Activated naive CD4-positive, alpha-beta T cell treated with anti-CD3 and anti-CD28 coated beads, Interleukin-2, amount 10 ng/mL, durations not matched to agents 7 days and 5 days (primary cell): ENCODE results near the gene C2orf15.

Experiments used
- CTCF ChIA-PET: fragments of 350-600 bp; sonication (Branson Sonifier 250); formaldehyde crosslinking; loops from one replicate; lab custom pipeline; 2021; ENCODE audit warnings: antibody characterized with exemption; lab: Charles Lee
- DNase-seq: peaks from one replicate; pipeline ENCODE4 v3.0.0-alpha.2; 2020
- H3K27ac Mint-ChIP-seq: one replicate; pipeline ENCODE4 v1.8.0; 2021; ENCODE audit warnings: mild to moderate bottlenecking, moderate library complexity, mixed read lengths
- H3K27me3 Mint-ChIP-seq: one replicate; pipeline ENCODE4 v1.8.0; 2021; ENCODE audit warnings: mild to moderate bottlenecking, mixed read lengths
- H3K36me3 Mint-ChIP-seq: one replicate; pipeline ENCODE4 v1.8.0; 2021; ENCODE audit warnings: mixed read lengths
- H3K4me1 Mint-ChIP-seq: one replicate; pipeline ENCODE4 v1.8.0; 2021; ENCODE audit warnings: mixed read lengths
- H3K4me3 Mint-ChIP-seq: one replicate; pipeline ENCODE4 v1.8.0; 2021; ENCODE audit warnings: mild to moderate bottlenecking, moderate library complexity, mixed read lengths
- H3K9me3 Mint-ChIP-seq: one replicate; pipeline ENCODE4 v1.8.0; 2021; ENCODE audit warnings: mixed read lengths

C2orf15 gene

DNA sequence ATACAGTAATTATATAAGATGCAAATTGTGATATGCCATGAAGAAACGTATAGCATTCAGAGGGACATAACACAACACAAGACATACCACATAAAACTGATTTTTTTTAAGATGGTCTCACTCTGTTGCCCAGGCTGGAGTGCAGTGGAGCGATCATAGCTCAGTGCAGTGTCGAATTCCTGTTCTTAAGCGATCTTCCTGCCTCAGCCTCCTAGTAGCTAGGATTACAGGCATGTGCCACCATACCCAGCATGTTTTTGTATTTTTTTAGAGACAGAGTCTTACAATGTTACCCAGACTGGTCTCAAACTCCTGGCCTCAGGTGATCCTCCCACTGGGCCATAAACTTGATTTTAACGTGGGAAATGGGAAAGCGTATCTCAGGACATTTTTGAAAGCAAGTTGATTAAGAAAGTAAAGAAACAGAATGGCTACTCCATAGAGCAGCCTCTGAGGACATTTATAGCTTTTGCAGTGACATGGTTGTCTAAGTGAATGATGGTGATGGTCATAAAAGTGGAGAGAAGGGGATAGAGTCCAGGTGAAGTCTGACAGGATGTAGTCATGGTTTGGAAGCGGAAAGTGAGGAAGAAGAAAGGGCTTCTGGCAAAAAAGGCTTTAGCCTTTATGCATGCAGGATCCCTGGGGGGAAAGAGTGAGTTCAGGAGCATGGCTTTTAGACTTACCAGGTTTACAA lies 10.8 kb downstream of the C2orf15 start:
- DNase-seq, result no peak
- Mint-ChIP-seq H3K27ac (no peak overlapping the region), H3K36me3 (peaks cover 7% of the 10 kb centered on the region), H3K9me3 (no peaks in the 10 kb centered on the region), H3K4me3 (no peak overlapping the region), H3K4me1 (peaks cover 24% of the 10 kb centered on the region), H3K27me3 (no peaks in the 10 kb centered on the region)
- CTCF ChIA-PET, result no interaction called here

DNA sequence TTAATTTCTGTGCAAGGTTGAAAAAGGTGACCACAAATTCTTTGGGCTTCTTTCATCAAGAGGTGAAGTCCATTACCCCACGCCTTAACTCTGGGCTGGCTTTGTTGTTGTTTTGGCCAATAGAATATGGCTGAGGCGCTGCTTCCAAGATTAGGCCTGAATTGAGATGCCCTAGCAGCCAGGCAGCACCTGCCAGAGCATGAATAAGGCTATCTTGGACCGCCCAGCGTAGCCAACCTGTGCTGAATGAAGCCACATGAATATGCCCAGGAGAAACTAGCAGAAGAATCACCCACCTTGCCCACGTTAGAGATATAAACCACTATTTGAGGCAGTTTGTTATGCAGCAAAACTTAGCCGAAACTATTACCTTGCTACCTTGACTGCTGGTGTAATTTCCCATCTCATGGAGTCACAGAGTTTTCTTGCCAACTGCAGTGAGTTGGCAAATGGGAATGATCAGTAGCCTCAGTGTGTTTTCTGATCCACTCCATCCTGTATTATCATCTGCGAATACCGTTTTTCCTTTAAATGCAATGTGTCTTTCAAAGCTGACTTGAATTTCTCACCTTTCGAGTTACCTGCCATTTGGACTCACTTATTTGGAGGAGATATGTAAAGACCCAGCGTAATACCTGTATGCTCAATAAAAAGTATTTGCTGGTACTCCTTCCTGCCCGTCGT lies 12.6 kb downstream of the C2orf15 start:
- CTCF ChIA-PET, result no interaction called here
- H3K4me3 Mint-ChIP-seq, result no peak overlapping the region
- no peaks in the 10 kb centered on the region for H3K9me3 Mint-ChIP-seq
- no peaks in the 10 kb centered on the region for H3K27me3 Mint-ChIP-seq
- peak overlapping the region; percentile 88 for H3K27ac Mint-ChIP-seq
- peaks cover 12% of the 10 kb centered on the region for H3K36me3 Mint-ChIP-seq
- DNase-seq, result peak; percentile 24
- H3K4me1 Mint-ChIP-seq, result peaks cover 27% of the 10 kb centered on the region

DNA sequence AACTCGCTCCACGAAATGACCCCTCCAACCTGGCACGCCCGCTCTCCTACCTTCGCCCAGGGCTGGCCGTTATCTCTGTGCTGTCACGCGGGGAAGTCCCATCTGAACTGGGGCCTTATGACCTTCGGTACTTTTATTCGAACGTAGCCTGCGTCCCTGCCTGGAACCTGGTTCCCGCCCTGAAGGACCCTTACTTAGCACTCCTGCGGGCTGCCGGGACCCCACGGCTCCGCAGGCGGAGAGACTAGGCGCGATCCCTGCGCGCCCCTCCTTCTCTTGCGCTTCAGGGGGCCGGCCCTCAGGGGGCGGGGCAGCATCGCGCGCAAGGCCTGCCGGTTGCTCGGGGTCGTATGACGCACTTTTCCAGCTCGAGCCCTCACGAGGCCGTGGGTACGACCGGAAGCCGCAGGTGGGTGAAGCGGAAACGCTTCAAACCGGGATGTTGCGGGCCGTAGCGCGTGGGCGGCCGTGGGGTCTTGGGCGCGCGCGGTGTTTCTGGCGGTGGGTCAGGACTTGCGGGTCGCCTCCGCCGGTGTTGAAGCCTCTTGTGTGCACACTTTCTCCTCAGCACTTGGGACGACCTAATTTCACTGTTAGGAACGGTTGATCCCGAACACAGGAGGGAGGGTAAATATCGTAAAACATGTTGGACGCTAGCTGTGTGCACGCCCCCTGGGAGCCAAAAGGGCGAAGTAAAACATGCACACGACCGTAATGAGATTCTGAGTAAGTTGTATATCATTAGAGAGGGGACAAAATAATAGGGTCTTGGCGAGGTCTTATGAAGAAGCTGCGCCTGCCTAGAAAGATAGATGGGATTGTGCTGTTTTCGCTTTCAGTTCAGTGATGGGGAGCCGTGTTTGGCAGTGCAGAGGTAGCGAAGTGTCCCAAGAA lies 13.4 kb downstream of the C2orf15 start, which contains the start of the genes LIPT1 and TSGA10:
TSS of gene LIPT1 (plus strand) at position 325 of the 894 bp plus-strand sequence. CDS start 6,991 bp downstream, outside the sequence.
TSS of gene TSGA10 (minus strand) at position 300 of the 894 bp plus-strand sequence. CDS start 45,503 bp downstream, outside the sequence.
- Mint-ChIP-seq H3K4me1 (peaks cover 27% of the 10 kb centered on the region), H3K4me3 (no peak within 1 kb of the TSS)
- CTCF ChIA-PET, result interaction anchor here (0.7 to 1.0 kb wide), 2 partner anchors 26 to 181 kb away, joined by 3 read pairs; partner anchors contain the start of genes MITD1, MRPL30 and TXNDC9

DNA sequence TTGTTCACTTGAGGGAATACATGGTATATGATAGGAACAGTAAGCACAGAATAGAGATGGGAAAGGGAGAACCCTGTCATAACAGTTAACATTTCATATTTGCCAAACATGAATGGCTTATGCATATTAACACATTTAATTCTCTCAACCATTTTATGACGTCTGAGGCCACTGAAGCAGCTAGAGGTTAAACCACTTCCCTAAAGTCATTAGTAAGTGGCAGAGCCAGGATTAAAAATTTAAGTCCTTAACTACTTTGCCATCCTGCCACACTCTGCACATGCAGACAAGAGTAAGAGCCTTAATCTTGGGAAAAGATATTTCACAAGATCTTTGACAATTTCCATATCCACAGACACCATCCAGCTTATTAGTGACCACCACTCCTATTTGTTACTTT lies 15.4 kb downstream of the C2orf15 start:
- DNase-seq, result no peak
- CTCF ChIA-PET, result interaction anchor here (0.8 to 2.9 kb wide), 2 partner anchors 24 to 170 kb away, joined by 3 to 16 read pairs; partner anchors contain the start of genes MITD1 and MRPL30
- Mint-ChIP-seq H3K9me3 (no peaks in the 10 kb centered on the region), H3K36me3 (peaks cover 18% of the 10 kb centered on the region), H3K4me1 (peaks cover 23% of the 10 kb centered on the region), H3K27me3 (no peaks in the 10 kb centered on the region), H3K4me3 (no peak overlapping the region), H3K27ac (no peak overlapping the region)

More for the DNA sequence above, 13.4 kb downstream of the C2orf15 start, which contains the start of the genes LIPT1 and TSGA10:
- Mint-ChIP-seq H3K36me3 (peaks cover 18% of the 10 kb centered on the region), H3K9me3 (no peaks in the 10 kb centered on the region), H3K27me3 (no peaks in the 10 kb centered on the region), H3K27ac (peak within 1 kb of the TSS; percentile 88)
- peak; percentile 94 for DNase-seq

DNA sequence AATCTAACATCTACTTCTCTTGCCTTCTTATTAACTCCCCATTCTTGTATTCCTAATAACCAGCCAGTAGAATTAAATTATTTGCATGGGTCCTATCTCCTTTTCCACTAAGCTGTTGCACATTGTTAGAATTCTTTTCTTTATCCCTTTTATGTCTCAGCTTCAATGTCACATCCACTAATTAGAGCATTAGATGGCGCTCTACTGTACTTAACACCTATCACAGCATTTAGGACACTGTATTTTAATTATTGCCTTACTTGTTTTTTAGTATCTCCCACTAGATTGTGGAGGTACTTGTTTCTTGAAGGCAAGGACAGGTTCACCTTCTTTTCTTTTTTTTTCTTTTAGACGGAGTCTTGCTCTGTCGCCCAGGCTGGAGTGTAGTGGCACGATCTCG lies 17.1 kb downstream of the C2orf15 start:
- CTCF ChIA-PET, result interaction anchor here (0.8 to 2.9 kb wide), 5 partner anchors 9 to 22 kb away, joined by 3 to 16 read pairs (median 5); partner anchors contain the start of genes MITD1 and MRPL30
- Mint-ChIP-seq H3K27ac (no peak overlapping the region), H3K9me3 (no peaks in the 10 kb centered on the region), H3K36me3 (peaks cover 26% of the 10 kb centered on the region), H3K27me3 (no peaks in the 10 kb centered on the region), H3K4me1 (peaks cover 23% of the 10 kb centered on the region), H3K4me3 (no peak overlapping the region)
- DNase-seq, result no peak

DNA sequence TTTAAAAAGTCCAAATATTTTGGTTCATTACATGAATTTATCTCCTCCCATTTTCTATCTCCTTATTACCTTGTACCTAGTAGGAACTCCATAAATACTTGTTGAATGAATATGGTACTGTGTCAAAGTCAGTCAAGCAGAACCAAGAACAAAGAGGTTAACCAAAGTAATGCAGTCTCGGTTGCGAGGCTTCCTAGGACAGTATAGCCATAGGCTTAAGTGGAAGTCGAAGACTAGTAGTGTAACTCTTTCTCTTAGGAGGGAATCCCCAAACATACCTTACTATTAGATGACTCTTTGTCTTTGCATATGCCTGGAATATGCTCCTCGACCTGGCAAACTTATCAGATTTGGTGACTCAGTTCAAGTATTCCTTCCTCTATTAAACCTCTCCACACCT lies 18.1 kb downstream of the C2orf15 start:
- H3K4me3 Mint-ChIP-seq, result no peak overlapping the region
- peaks cover 32% of the 10 kb centered on the region for H3K36me3 Mint-ChIP-seq
- no peaks in the 10 kb centered on the region for H3K27me3 Mint-ChIP-seq
- DNase-seq, result no peak
- no peaks in the 10 kb centered on the region for H3K9me3 Mint-ChIP-seq
- no peak overlapping the region for H3K27ac Mint-ChIP-seq
- peaks cover 23% of the 10 kb centered on the region for H3K4me1 Mint-ChIP-seq
- CTCF ChIA-PET, result interaction anchor here (1.5 kb wide), 1 partner anchor 8 kb away, joined by 8 read pairs; no protein-coding TSS in a partner anchor

DNA sequence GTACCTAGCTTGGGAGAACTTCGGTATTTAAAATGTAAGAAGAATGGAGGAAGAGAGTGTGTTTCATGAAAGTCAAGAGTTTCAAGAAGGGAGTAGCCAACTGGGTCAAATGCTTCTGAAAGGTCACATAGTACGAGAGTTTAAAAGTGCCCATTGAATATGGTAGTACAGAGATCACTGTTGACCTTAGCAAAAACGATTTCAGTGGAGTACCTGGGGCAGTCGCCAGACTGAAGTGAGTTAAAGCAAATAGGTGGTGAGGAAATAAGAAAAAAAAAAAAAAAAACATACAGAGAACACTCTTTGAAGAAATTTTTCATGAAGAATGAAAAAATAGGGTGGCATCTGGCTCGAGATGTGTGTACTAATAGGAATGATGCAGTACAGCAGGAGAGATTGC lies 24.7 kb downstream of the C2orf15 start:
- H3K27ac Mint-ChIP-seq, result peak overlapping the region; percentile 13
- H3K27me3 Mint-ChIP-seq, result no peaks in the 10 kb centered on the region
- H3K9me3 Mint-ChIP-seq, result no peaks in the 10 kb centered on the region
- no peak overlapping the region for H3K4me3 Mint-ChIP-seq
- CTCF ChIA-PET, result interaction anchor here (0.6 kb wide), 1 partner anchor 279 kb away, joined by 3 read pairs; no protein-coding TSS in a partner anchor
- no peak for DNase-seq
- peaks cover 2% of the 10 kb centered on the region for H3K4me1 Mint-ChIP-seq
- peaks cover 52% of the 10 kb centered on the region for H3K36me3 Mint-ChIP-seq

DNA sequence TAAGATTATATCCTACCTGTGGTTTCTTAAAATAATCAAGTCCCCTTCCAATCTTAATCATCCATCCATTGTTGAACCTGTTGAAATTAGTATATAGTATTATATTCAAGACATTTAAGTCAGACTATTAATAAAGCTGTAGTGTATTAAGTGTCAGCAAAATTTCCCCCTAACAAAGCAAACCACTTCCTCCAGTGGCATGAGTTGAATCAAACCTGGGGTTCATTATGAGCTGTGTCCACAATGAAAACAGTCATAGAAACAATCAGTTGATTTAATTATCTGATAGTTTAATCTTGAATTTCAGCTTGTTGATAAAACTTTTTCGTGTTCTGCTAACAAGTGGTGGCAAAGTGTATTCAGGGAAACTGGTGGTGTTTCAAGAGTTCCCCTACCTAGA lies 28.0 kb downstream of the C2orf15 start:
- Mint-ChIP-seq H3K36me3 (peaks cover 48% of the 10 kb centered on the region), H3K9me3 (no peaks in the 10 kb centered on the region), H3K4me3 (no peak overlapping the region), H3K4me1 (peaks cover 5% of the 10 kb centered on the region), H3K27ac (no peak overlapping the region), H3K27me3 (no peaks in the 10 kb centered on the region)
- no peak for DNase-seq
- CTCF ChIA-PET, result no interaction called here

DNA sequence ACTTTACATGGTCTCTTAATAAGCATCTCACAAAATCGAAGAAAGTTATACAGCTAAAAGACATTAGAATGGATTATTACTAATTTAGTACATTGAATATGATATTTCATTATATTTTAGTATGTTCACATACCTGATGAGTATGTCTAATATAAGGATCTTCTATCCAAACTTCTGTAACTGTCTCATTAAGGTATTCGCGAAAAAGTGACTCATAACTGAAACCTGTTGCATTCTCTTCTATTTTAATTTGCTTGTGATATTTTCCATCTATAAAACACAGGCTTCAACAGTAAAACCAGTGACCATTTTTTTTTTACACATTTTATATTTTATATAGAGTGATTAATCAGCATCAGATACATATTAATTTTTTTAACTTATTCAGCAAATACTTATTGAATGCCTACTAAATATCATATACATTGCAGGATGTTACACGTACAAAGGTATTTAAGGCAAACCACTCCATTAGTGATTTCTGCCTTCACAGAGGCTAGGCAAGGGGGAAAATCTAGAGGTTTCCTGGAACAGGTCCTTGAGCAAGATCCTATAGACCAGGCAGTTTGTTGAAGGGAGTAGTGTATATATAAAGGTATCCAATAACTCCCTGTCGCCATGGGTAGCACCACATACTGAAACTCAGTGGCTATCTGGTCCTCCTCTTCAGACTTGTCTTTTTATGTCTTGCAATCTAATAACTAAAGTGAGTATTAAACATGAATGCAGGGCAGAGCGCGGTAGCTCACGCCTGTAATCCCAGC lies 30.1 kb downstream of the C2orf15 start:
- peaks cover 35% of the 10 kb centered on the region for H3K36me3 Mint-ChIP-seq
- no peaks in the 10 kb centered on the region for H3K27me3 Mint-ChIP-seq
- no peak overlapping the region for H3K4me3 Mint-ChIP-seq
- peaks cover 14% of the 10 kb centered on the region for H3K4me1 Mint-ChIP-seq
- no peak for DNase-seq
- no peaks in the 10 kb centered on the region for H3K9me3 Mint-ChIP-seq
- H3K27ac Mint-ChIP-seq, result no peak overlapping the region
- CTCF ChIA-PET, result no interaction called here

DNA sequence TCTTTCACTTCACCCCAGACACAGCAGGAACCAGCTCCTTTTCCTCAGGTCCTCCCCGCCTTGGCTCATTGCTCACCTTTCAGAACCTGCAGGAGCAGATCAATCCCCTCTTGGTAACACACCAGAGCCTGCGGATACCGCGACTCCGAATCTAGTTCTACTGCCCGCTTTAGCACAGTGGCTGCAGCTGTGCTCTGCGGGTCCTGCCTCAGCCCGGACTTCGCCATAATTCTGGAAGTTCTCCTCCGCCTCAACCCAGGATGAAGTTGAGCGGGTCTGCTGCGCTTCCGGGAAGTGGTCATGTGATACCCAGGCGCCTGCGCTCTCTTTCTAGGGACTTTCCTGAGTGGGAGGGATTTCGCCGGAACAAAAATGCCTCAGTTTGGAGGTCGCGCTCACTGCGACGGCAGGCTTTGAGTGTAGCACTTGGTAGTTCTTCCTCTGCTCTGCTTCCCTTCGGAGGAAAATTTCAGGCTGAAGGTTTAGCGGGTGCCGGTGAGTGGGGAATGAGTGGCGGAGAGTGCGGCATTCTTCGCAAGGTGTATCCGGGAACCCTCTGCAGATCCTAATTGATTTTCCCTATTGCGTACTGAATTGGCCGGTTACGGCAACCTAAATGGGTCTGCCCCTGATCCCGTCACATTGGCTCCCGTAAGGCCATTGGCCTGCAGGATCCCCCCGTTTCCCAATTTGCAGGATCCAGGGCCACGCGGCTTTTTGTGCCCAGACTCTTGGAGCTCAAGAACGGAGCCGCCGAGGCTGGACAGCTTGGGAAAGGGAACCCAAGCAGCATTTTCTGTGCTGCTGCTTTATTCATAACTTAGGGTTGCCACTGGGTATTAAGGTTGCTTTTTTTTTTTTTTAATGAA lies 39.5 kb downstream of the C2orf15 start, which contains the start of the genes MITD1 and MRPL30:
TSS of gene MITD1 (minus strand) at position 304 of the 869 bp plus-strand sequence. CDS start at position 227, 77 bp downstream.
TSS of gene MRPL30 (plus strand) at position 430 of the 869 bp plus-strand sequence. CDS start 5,020 bp downstream, outside the sequence.
- Mint-ChIP-seq H3K36me3 (peaks cover 17% of the 10 kb centered on the region), H3K27me3 (no peaks in the 10 kb centered on the region), H3K27ac (peak within 1 kb of the TSS; percentile 95), H3K4me1 (peaks cover 53% of the 10 kb centered on the region), H3K9me3 (no peaks in the 10 kb centered on the region), H3K4me3 (peak within 1 kb of the TSS; percentile 97)
- CTCF ChIA-PET, result interaction anchor here (0.6 to 2.8 kb wide), 8 partner anchors 13 to 156 kb away, joined by 3 to 16 read pairs (median 3); partner anchors contain the start of genes EIF5B and TXNDC9
- peak; percentile 93 for DNase-seq

DNA sequence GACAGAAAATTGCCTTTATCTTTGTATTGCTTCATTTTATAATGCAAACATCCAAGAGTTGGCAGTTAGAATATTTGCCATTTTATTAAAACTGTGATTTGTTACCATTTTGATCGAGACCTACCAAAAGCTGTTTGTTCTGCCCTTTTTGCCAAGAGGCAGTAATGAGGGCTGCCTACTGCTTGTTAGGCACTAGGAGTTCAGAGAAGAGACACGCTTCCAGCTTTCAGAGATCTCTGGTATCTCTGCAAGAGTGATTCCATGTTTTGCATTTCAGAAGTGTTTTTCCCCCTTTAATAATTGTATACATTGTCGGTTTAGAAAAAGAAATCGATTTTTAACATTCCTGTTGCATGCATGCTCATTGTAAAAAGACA lies 40.1 kb downstream of the C2orf15 start:
- H3K27me3 Mint-ChIP-seq, result no peaks in the 10 kb centered on the region
- H3K36me3 Mint-ChIP-seq, result peaks cover 15% of the 10 kb centered on the region
- peak overlapping the region; percentile 95 for H3K27ac Mint-ChIP-seq
- no peaks in the 10 kb centered on the region for H3K9me3 Mint-ChIP-seq
- peaks cover 51% of the 10 kb centered on the region for H3K4me1 Mint-ChIP-seq
- H3K4me3 Mint-ChIP-seq, result peak overlapping the region; percentile 97
- CTCF ChIA-PET, result interaction anchor here (0.6 to 2.8 kb wide), 3 partner anchors 15 to 96 kb away, joined by 3 to 16 read pairs (median 6); no protein-coding TSS in a partner anchor
- DNase-seq, result no peak

DNA sequence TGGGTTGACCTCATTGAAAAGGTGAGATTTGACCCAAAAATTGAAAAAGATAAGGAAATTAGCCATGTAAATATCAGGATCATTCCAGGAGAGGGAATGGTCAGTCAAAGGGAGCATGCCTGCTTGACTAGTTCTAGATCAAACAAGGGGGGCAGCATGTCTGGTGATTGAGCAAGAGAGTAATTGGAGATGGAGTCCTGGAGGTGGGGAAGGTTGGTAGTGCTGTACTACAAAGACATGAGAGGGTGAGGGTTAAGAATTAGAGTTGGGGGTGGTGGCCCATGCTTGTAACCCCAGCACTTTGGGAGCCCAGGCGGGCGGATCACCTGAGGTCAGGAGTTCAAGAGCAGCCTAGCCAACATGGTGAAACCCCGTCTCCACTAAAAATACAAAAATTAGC lies 41.5 kb downstream of the C2orf15 start:
- Mint-ChIP-seq H3K4me1 (peaks cover 43% of the 10 kb centered on the region), H3K9me3 (no peaks in the 10 kb centered on the region), H3K36me3 (peaks cover 12% of the 10 kb centered on the region), H3K27me3 (no peaks in the 10 kb centered on the region), H3K4me3 (peak overlapping the region; percentile 6), H3K27ac (no peak overlapping the region)
- no peak for DNase-seq
- CTCF ChIA-PET, result no interaction called here
